GM21390 (cell line): ENCODE data around the gene NRBF2.
"Not testable (repeated sequence)": the region's sequence is repeated elsewhere in the genome, so short reads cannot be mapped to it uniquely, and the experiment has no call there.

Experiments used
- ATAC-seq: cut with Tn5 transposase; IDR thresholded peaks from one replicate; pipeline ENCODE4 v1.9.1; 2021; ENCODE audit not compliant: unreplicated experiment

The NRBF2 gene

GRCh38 chr10:63133056-63133820 is at the start of gene NRBF2:
Gene NRBF2 (plus strand): TSS chr10:63133328. CDS start chr10:63133471, 143 bp downstream.
- peak; percentile 96 for ATAC-seq

- not testable (repeated sequence) for ATAC-seq
Observed at GRCh38 chr10:63083406-63083805, 49.7 kb upstream of the NRBF2 start.

- ATAC-seq, result peak; percentile 70
Observed at GRCh38 chr10:63083904-63084689, 49.0 kb upstream of the NRBF2 start.

DNA sequence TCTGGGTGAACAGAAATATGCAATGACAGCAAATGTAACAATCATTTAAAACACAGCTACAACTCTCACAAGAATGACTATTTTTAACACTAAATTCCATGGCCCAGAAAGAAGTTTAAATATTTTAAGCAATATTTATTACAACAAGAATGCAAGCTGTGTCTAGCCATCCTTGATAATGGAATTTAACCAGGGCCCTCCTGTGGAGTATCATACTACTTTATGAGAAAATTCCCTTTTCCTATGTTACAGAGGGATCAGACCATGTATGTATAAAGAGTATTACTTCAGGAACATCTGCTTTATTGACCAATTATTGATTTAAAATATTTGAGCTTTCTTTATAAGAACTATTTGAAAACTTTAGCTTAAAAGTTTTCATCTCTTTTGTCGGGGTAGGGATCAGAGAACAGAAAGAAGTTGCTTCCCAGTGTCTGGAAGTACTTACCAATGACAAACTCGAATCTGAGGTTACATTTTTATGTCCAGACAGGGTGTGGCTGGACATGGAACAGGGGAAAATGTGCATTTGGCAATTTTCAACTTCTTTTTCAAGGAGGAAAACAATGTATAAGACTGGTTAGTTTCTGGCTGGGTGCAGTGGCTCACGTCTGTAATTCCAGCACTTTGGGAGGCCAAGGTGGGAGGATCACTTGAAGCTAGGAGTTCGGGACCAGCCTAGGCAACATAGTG is 48.3 kb upstream of the NRBF2 start:
- ATAC-seq, result no peak

DNA sequence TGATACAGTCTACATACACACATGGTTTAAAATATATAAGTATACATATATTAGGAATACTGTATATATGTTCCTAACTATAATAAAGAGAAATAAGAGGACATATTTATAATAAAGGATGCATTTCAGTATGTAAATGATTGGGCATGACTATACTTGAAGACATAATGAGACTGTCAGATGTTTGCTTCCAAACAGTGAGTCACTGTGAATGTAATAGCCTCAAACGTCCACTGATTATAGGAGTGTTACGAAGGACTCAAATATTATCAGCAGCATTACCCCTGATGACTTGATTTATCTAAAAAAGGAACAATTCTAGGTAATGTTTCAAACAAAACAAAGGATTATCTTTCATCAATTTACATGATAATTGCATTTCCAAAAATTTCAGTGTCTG is 39.9 kb upstream of the NRBF2 start:
- ATAC-seq, result no peak

DNA sequence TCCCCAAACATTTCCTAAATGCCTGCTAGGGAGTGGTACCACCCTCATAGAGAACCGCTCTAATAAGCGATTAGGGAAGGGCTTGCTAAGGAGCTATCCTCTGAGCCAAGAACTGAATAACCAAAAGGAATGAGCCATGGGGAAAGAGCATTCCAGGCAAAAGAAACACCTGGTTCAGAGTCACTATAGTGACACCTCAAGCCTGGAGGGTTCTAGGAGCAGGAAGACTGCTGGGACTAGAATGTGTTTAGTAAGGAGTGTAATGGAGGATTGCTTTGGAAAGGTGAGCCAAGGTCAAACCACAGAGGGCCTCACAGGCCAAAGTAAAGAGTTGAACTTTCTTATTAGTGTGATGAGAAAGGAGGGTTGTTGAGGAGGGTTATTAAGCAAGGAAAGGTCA is 38.7 kb upstream of the NRBF2 start:
- ATAC-seq, result no peak

GRCh38 chr10:63094881-63095280 is 38.2 kb upstream of the NRBF2 start:
- no peak for ATAC-seq

DNA sequence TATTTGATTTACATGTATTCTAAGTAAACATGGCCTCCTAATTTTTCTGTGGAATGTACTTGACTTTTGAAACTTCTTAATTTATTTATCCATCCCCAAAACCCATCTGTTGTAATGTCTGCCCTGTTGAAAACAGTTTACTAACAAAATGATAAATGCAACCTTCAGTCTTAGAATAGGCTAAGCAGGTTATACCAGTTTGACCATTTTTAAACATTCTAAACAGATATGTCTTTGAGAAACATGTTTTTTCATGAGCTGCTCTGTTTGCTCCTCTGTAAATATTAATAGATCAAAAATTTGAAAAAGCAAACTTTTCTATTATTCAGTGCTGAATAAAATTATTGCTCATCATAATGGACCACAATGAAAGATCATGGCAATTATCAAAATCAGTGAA is 33.4 kb upstream of the NRBF2 start:
- no peak for ATAC-seq

DNA sequence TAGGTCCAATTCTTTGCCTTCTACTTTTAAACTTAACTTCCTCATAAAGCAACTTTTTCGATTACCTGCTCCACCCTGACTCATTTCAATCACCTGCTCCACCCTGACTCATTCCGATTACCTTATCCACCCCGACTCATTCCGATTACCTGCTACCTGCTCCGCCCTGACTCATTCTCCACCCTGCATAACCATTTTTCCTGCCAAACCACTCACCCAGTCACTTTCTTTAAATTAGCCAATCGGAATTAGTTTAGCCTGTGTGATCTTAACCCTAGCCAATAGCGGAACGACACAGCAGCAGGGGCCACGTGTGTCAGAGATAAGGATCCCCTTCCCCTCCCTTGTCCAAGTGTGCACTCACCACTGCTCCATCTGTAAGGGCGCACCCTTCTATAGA is 32.0 kb upstream of the NRBF2 start:
- not testable (repeated sequence) for ATAC-seq

DNA sequence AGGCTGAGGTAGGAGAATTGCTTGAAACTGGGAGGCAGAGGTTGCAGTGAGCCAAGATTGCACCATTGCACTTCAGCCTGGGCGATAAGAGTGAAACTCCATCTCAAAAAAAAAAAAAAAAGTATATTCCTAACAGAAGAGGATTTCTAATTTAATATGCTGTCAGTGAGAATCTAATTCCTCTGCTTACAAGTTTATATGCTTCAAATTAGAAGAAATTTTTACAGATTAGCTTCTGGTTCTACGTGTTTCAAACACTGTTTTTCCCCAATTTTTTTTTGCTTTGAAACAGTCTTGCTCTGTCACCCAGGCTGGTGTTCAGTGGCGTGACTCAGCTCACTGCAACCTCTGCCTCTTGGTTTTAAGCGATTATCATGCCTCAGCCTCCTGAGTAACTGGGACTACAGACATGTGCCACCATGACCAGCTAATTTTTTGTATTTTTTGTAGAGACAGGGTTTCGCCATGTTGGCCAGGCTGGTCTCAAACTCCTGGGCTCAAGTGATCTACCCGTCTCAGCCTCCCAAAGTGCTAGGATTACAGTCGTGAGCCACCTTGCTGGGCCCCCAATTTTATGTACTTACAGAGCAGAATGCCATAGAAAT is 30.7 kb upstream of the NRBF2 start:
- not testable (repeated sequence) for ATAC-seq

GRCh38 chr10:63103178-63103577 is 29.9 kb upstream of the NRBF2 start:
- not testable (repeated sequence) for ATAC-seq

- no peak for ATAC-seq
Observed at GRCh38 chr10:63103971-63104409, 29.1 kb upstream of the NRBF2 start.

DNA sequence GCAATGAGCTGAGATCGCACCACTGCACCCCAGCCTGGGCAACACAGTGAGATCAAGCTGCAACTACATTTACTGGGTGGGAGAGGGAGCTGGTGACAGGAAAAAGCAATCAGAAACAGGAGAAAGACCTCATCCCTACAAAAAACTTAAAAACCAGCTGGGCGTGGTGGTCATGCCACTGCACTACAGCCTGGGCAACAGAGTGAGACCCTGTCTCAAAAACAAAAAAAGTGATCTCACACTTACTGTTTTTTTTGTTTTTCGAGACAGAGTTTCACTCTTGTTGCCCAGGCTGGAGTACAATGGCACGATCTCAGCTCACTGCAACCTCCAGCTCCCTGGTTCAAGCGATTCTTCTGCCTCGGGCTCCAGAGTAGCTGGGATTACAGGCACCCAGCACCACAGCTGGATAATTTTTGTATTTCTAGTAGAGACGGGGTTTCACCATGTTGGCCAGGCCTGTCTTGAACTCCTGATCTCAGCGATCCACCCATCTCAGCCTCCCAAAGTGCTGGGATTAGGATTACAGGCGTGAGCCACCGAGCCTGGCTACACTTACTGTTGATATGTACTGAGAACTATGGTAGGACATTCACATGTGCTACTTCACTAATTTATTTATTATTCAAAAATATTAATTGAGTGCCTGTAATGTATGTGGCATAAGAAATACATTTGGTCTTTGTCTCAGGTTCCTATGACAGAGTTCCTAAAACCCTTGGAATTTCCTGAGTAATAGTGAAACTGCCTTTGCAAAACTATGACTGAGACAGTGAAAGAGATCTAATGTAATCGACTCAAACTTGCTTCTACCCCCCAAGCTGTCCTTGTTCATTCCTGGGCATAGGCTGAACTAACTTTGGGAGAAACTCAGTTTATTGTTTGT is 27.7 kb upstream of the NRBF2 start:
- ATAC-seq, result no peak

DNA sequence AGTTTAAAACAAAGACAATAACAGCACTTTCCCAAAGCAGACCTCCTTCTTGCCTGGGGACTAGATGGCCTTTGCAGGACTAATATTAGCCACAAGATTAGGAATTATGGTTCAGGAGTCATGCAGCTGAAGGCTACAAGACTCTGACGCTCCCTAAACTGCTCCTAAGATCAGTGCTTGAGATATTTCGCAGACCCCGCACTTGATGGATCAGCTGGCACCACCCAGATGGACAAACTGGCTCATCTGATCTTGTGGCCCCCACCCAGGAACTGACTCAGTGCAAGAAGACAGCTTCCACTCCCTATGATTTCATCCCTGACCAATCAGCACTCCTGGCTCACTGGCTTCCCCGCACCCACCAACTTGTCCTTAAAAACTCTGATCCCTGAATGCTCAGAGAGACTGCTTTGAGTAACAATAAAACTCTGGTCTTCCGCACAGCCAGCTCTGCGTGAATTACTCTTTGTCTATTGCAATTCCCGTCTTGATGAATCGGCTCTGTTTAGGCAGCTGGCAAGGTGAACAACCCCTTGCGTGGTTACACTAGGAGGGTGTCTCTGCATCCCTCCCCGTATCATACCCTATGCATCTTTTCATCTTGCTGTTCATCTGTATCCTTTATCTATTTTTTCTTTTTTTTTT is 26.9 kb upstream of the NRBF2 start:
- ATAC-seq, result no peak

GRCh38 chr10:63107943-63108437 is 25.1 kb upstream of the NRBF2 start:
- ATAC-seq, result no peak

GRCh38 chr10:63110940-63111339 is 22.2 kb upstream of the NRBF2 start:
- ATAC-seq, result no peak

GRCh38 chr10:63114031-63114814 is 18.9 kb upstream of the NRBF2 start:
- no peak for ATAC-seq

GRCh38 chr10:63115732-63116383 is 17.3 kb upstream of the NRBF2 start:
- ATAC-seq, result no peak
